Activated naive CD4-positive, alpha-beta T cell treated with anti-CD3 and anti-CD28 coated beads, Interleukin-2, amount 50 U/mL, for 72 hours (primary cell): ENCODE results near the gene TRIM69. TPM values are rescaled to one million over a fixed set of nuclear protein-coding genes. Genes with fewer than 3 reads are reported as not detected.
A peak's percentile ranks its signal among the peaks of the same experiment; 100 is the strongest.
"Not testable (repeated sequence)": the region's sequence is repeated elsewhere in the genome, so short reads cannot be mapped to it uniquely, and the experiment has no call there.

Experiments
- ATAC-seq, 2 donors: fragments of 150-1000 bp; cut with Tn5 transposase; 2 replicates each; pipeline ENCODE4 v1.10.0; 2021; ENCODE audit warnings: mild to moderate bottlenecking in 2 of 2, moderate library complexity in 2 of 2
- DNase-seq, 2 donors: peaks; one replicate each; pipeline ENCODE4 v3.0.0; 2021 to 2022; ENCODE audit warnings: low spot score in 2 of 2
- H3K27ac Mint-ChIP-seq, 2 donors: one replicate each; pipeline ENCODE4 v1.8.0; 2022; ENCODE audit warnings: mild to moderate bottlenecking in 2 of 2, mixed read lengths in 2 of 2
- H3K36me3 Mint-ChIP-seq, 2 donors: one replicate each; pipeline ENCODE4 v1.8.0; 2022; ENCODE audit warnings: mixed read lengths in 2 of 2
- H3K9me3 Mint-ChIP-seq, 2 donors: one replicate each; pipeline ENCODE4 v1.8.0; 2022; ENCODE audit warnings: mixed read lengths in 2 of 2
- total RNA-seq, 2 donors: library from RNA; stranded (reverse); gene quantifications; one replicate each; pipeline ENCODE4 v1.2.3, GENCODE V29; 2022

Gene TRIM69
- total RNA-seq, 2 donors from 2014 or later, result 60.8 to 68.8 TPM

- no peaks in the 10 kb centered on the region for H3K9me3 Mint-ChIP-seq
- peak overlapping the region; percentile 100 for H3K27ac Mint-ChIP-seq
- ATAC-seq (peak in 1 of 2 donors; percentile 3), DNase-seq (no peak)
- peaks cover 28 to 34% of the 10 kb centered on the region in 2 donors for H3K36me3 Mint-ChIP-seq
Observed at GRCh38 chr15:44727485-44728231, 8.7 kb upstream of the TRIM69 start.

- ATAC-seq, DNase-seq, H3K9me3 Mint-ChIP-seq: not testable (repeated sequence)
- Mint-ChIP-seq H3K27ac (peak overlapping the region; percentile 100), H3K36me3 (peaks cover 28 to 35% of the 10 kb centered on the region in 2 donors)
Observed at GRCh38 chr15:44728232-44728575, 8.1 kb upstream of the TRIM69 start.

GRCh38 chr15:44728576-44729407 is 7.5 kb upstream of the TRIM69 start:
- Mint-ChIP-seq H3K27ac (peak overlapping the region; percentile 100), H3K36me3 (peaks cover 28 to 35% of the 10 kb centered on the region in 2 donors), H3K9me3 (no peaks in the 10 kb centered on the region)
- DNase-seq (peak; percentile 95 to 98), ATAC-seq (peak; percentile 78 to 82)

- ATAC-seq, result no peak
- peak overlapping the region; percentile 100 for H3K27ac Mint-ChIP-seq
- H3K9me3 Mint-ChIP-seq, result no peaks in the 10 kb centered on the region
- peaks cover 28 to 35% of the 10 kb centered on the region in 2 donors for H3K36me3 Mint-ChIP-seq
- DNase-seq, result no peak
Observed at GRCh38 chr15:44729408-44730127, 6.8 kb upstream of the TRIM69 start.

- peak in 1 of 2 donors; percentile 19 for ATAC-seq
- peak overlapping the region; percentile 93 to 98 for H3K27ac Mint-ChIP-seq
- H3K9me3 Mint-ChIP-seq, result no peaks in the 10 kb centered on the region
- H3K36me3 Mint-ChIP-seq, result peaks cover 20 to 25% of the 10 kb centered on the region in 2 donors
- DNase-seq, result no peak
Observed at GRCh38 chr15:44734839-44735481, 1.4 kb upstream of the TRIM69 start.

GRCh38 chr15:44735482-44736180 is 697 bp upstream of the TRIM69 start:
- H3K9me3 Mint-ChIP-seq, result no peaks in the 10 kb centered on the region
- H3K36me3 Mint-ChIP-seq, result peaks cover 16 to 19% of the 10 kb centered on the region in 2 donors
- DNase-seq (peak in 1 of 2 donors; percentile 43), ATAC-seq (peak; percentile 72)
- peak overlapping the region; percentile 58 to 98 for H3K27ac Mint-ChIP-seq

- H3K9me3 Mint-ChIP-seq, result no peaks in the 10 kb centered on the region
- ATAC-seq (no peak), DNase-seq (no peak)
- no peaks in the 10 kb centered on the region for H3K36me3 Mint-ChIP-seq
- peak overlapping the region in 1 of 2 donors; percentile 61 for H3K27ac Mint-ChIP-seq
Observed at GRCh38 chr15:44738340-44738984, 2.1 kb downstream of the TRIM69 start.

GRCh38 chr15:44739222-44739847 is 3.0 kb downstream of the TRIM69 start:
- not testable (repeated sequence) for ATAC-seq, H3K27ac Mint-ChIP-seq, DNase-seq, H3K9me3 Mint-ChIP-seq, H3K36me3 Mint-ChIP-seq

GRCh38 chr15:44743454-44743853 is 7.1 kb downstream of the TRIM69 start:
- H3K36me3 Mint-ChIP-seq, result peaks cover 5 to 11% of the 10 kb centered on the region in 2 donors
- ATAC-seq, result not testable (repeated sequence)

GRCh38 chr15:44753345-44753744 is 17.0 kb downstream of the TRIM69 start:
- ATAC-seq (no peak), DNase-seq (no peak)
- Mint-ChIP-seq H3K27ac (no peak overlapping the region), H3K9me3 (peaks cover 0 to 28% of the 10 kb centered on the region in 2 donors), H3K36me3 (peaks cover 10 to 52% of the 10 kb centered on the region in 2 donors)

More at GRCh38 chr15:44743454-44743853, 7.1 kb downstream of the TRIM69 start:
- not testable (repeated sequence) for H3K27ac Mint-ChIP-seq, DNase-seq, H3K9me3 Mint-ChIP-seq

- no peaks in the 10 kb centered on the region for H3K36me3 Mint-ChIP-seq
- DNase-seq, result no peak
Observed at GRCh38 chr15:44763187-44763586, 26.9 kb downstream of the TRIM69 start.

GRCh38 chr15:44763848-44764247 is 27.5 kb downstream of the TRIM69 start:
- ATAC-seq, result no peak
- Mint-ChIP-seq H3K36me3 (no peaks in the 10 kb centered on the region), H3K27ac (no peak overlapping the region), H3K9me3 (no peaks in the 10 kb centered on the region)
- no peak for DNase-seq

More at GRCh38 chr15:44763187-44763586, 26.9 kb downstream of the TRIM69 start:
- Mint-ChIP-seq H3K9me3 (no peaks in the 10 kb centered on the region), H3K27ac (no peak overlapping the region)
- no peak for ATAC-seq

- Mint-ChIP-seq H3K27ac (no peak overlapping the region), H3K9me3 (peaks cover 0 to 2% of the 10 kb centered on the region in 2 donors), H3K36me3 (peaks cover under 1% of the 10 kb centered on the region in 2 donors)
- ATAC-seq (no peak), DNase-seq (no peak)
Observed at GRCh38 chr15:44765036-44765435, 28.7 kb downstream of the TRIM69 start.

GRCh38 chr15:44769521-44769920 is 33.2 kb downstream of the TRIM69 start:
- ATAC-seq (no peak), DNase-seq (no peak)
- H3K9me3 Mint-ChIP-seq, result peaks cover 13% of the 10 kb centered on the region in 2 donors
- no peak overlapping the region for H3K27ac Mint-ChIP-seq
- peaks cover 18 to 21% of the 10 kb centered on the region in 2 donors for H3K36me3 Mint-ChIP-seq

GRCh38 chr15:44770715-44771114 is 34.4 kb downstream of the TRIM69 start:
- DNase-seq, ATAC-seq, H3K27ac Mint-ChIP-seq: not testable (repeated sequence)
- peaks cover 13% of the 10 kb centered on the region in 2 donors for H3K9me3 Mint-ChIP-seq
- peaks cover 18 to 21% of the 10 kb centered on the region in 2 donors for H3K36me3 Mint-ChIP-seq
